HFF-Myc (cell line): Measurements from ENCODE around the gene DHRS12.

Experiments
- DNase-seq: peaks from one replicate; pipeline ENCODE4 v3.0.0-alpha.2; 2011; ENCODE audit warnings: low read depth; ENCODE audit errors: extremely low read depth
- H3K4me3 ChIP-seq: replicated peaks from 2 replicates; pipeline ENCODE4 v1.5.1; 2011; ENCODE audit warnings: low read depth, mild to moderate bottlenecking, control low read depth, low read length
- CTCF ChIP-seq: IDR thresholded peaks from 2 replicates; pipeline ENCODE4 v1.5.1; 2012; ENCODE audit warnings: mild to moderate bottlenecking, low read depth, low read length, control low read depth; ENCODE audit errors: missing control alignments

The DHRS12 gene

GRCh38 chr13:51803422-51804294 lies at the start of gene DHRS12:
Gene DHRS12, minus strand, starts transcription at chr13:51804163. Its CDS starts 4,504 bp downstream, at chr13:51799659.
- TF ChIP-seq CTCF, result no peak
- no peak for DNase-seq
- H3K4me3 ChIP-seq, result peak within 1 kb of the TSS; percentile 60

GRCh38 chr13:51849145-51850101 lies 45.5 kb upstream of the DHRS12 start:
- no peak for DNase-seq
- H3K4me3 ChIP-seq, result no peak overlapping the region
- TF ChIP-seq CTCF, result peak; percentile 82

- H3K4me3 ChIP-seq, result no peak overlapping the region
- no peak for DNase-seq
- no peak for TF ChIP-seq CTCF
These were observed 44.7 kb upstream of the DHRS12 start for GRCh38 chr13:51848674-51849073.

- DNase-seq, result no peak
- TF ChIP-seq CTCF, result no peak
These were observed 42.8 kb upstream of the DHRS12 start for GRCh38 chr13:51846756-51847155.

GRCh38 chr13:51845574-51846318 lies 41.8 kb upstream of the DHRS12 start:
- no peak for TF ChIP-seq CTCF
- H3K4me3 ChIP-seq, result no peak overlapping the region
- DNase-seq, result no peak

More at GRCh38 chr13:51846756-51847155, 42.8 kb upstream of the DHRS12 start:
- H3K4me3 ChIP-seq, result no peak overlapping the region

GRCh38 chr13:51844862-51845573 lies 41.1 kb upstream of the DHRS12 start, which contains the start of gene TMEM272:
Gene TMEM272, minus strand, starts transcription at chr13:51845177. Its CDS starts 6,647 bp downstream, at chr13:51838530.
- TF ChIP-seq CTCF, result peak; percentile 94
- no peak for DNase-seq
- no peak within 1 kb of the TSS for H3K4me3 ChIP-seq
